Progenitor cell of endocrine pancreas (in vitro differentiated cells): ENCODE measurements around the gene ULK4. TPM values are rescaled to one million over a fixed set of nuclear protein-coding genes. Genes with fewer than 3 reads are reported as not detected.
"Not testable (repeated sequence)": the region's sequence is repeated elsewhere in the genome, so short reads cannot be mapped to it uniquely, and the experiment has no call there.

Experiments used
- DNase-seq: peaks from one replicate; pipeline ENCODE4 v3.0.0; 2021; ENCODE audit warnings: low spot score; ENCODE audit not compliant: unreplicated experiment
- H3K27ac Mint-ChIP-seq: 2 replicates; pipeline ENCODE4 v1.8.0; 2021; ENCODE audit warnings: mild to moderate bottlenecking, moderate library complexity, mixed read lengths
- H3K27me3 Mint-ChIP-seq: 2 replicates; pipeline ENCODE4 v1.8.0; 2021; ENCODE audit warnings: mixed read lengths
- H3K36me3 Mint-ChIP-seq: 2 replicates; pipeline ENCODE4 v1.8.0; 2022; ENCODE audit warnings: mixed read lengths; ENCODE audit not compliant: insufficient read depth
- H3K4me1 Mint-ChIP-seq: 2 replicates; pipeline ENCODE4 v1.8.0; 2021; ENCODE audit warnings: low read depth, mixed read lengths
- H3K4me3 Mint-ChIP-seq: 2 replicates; pipeline ENCODE4 v1.8.0; 2021; ENCODE audit warnings: low read depth, mild to moderate bottlenecking, moderate library complexity, mixed read lengths
- H3K9me3 Mint-ChIP-seq: 2 replicates; pipeline ENCODE4 v1.8.0; 2021; ENCODE audit warnings: low read depth, mixed read lengths
- CTCF ChIP-seq: fragments of 200-600 bp; sonication (generic); IDR thresholded peaks from one replicate; pipeline ENCODE4 v1.5.0; 2021; ENCODE audit warnings: antibody characterized with exemption, mild to moderate bottlenecking; ENCODE audit not compliant: unreplicated experiment
- total RNA-seq: library from RNA; stranded (reverse); gene quantifications from 2 replicates; pipeline ENCODE4 v1.2.1, GENCODE V29; 2021

ULK4 gene
- total RNA-seq, 1 donor from 2014 or later, result 14.2 TPM

- Mint-ChIP-seq H3K4me3 (no peak overlapping the region), H3K27ac (no peak overlapping the region), H3K4me1 (peaks cover 5% of the 10 kb centered on the region), H3K9me3 (no peaks in the 10 kb centered on the region), H3K27me3 (no peaks in the 10 kb centered on the region), H3K36me3 (peaks cover 2% of the 10 kb centered on the region)
- DNase-seq, result no peak
- TF ChIP-seq CTCF, result no peak
These were observed 280.4 kb downstream of the ULK4 start for GRCh38 chr3:41681479-41681878.

- no peak for TF ChIP-seq CTCF
- Mint-ChIP-seq H3K4me1 (peaks cover 5% of the 10 kb centered on the region), H3K27me3 (no peaks in the 10 kb centered on the region), H3K36me3 (no peaks in the 10 kb centered on the region), H3K4me3 (no peak overlapping the region), H3K27ac (no peak overlapping the region), H3K9me3 (no peaks in the 10 kb centered on the region)
- DNase-seq, result no peak
These were observed 282.5 kb downstream of the ULK4 start for GRCh38 chr3:41679374-41679773.

- not testable (repeated sequence) for H3K27ac Mint-ChIP-seq, H3K4me1 Mint-ChIP-seq, H3K27me3 Mint-ChIP-seq, DNase-seq, H3K36me3 Mint-ChIP-seq, H3K4me3 Mint-ChIP-seq
- H3K9me3 Mint-ChIP-seq, result peaks cover 13% of the 10 kb centered on the region
These were observed 286.8 kb downstream of the ULK4 start for GRCh38 chr3:41675102-41675501.

- H3K4me1 Mint-ChIP-seq, result peaks cover 3% of the 10 kb centered on the region
- H3K27me3 Mint-ChIP-seq, result no peaks in the 10 kb centered on the region
- DNase-seq, result no peak
- peaks cover 13% of the 10 kb centered on the region for H3K9me3 Mint-ChIP-seq
- no peak for TF ChIP-seq CTCF
- peaks cover 2% of the 10 kb centered on the region for H3K36me3 Mint-ChIP-seq
- H3K4me3 Mint-ChIP-seq, result no peak overlapping the region
- H3K27ac Mint-ChIP-seq, result no peak overlapping the region
These were observed 287.5 kb downstream of the ULK4 start for GRCh38 chr3:41674449-41674848.

GRCh38 chr3:41673650-41674049, 288.3 kb downstream of the ULK4 start:
- no peaks in the 10 kb centered on the region for H3K27me3 Mint-ChIP-seq
- H3K36me3 Mint-ChIP-seq, result peaks cover 2% of the 10 kb centered on the region
- no peak overlapping the region for H3K27ac Mint-ChIP-seq
- H3K4me1 Mint-ChIP-seq, result peaks cover 3% of the 10 kb centered on the region
- H3K9me3 Mint-ChIP-seq, result peaks cover 13% of the 10 kb centered on the region
- DNase-seq, result no peak
- no peak overlapping the region for H3K4me3 Mint-ChIP-seq
- TF ChIP-seq CTCF, result no peak

GRCh38 chr3:41668379-41668778, 293.5 kb downstream of the ULK4 start:
- Mint-ChIP-seq H3K9me3 (peaks cover 24% of the 10 kb centered on the region), H3K36me3 (peaks cover 15% of the 10 kb centered on the region), H3K27me3 (no peaks in the 10 kb centered on the region), H3K4me3 (no peak overlapping the region), H3K27ac (no peak overlapping the region), H3K4me1 (peaks cover 6% of the 10 kb centered on the region)
- TF ChIP-seq CTCF, result no peak
- DNase-seq, result no peak
